HL-60 (cell line): ENCODE results near the gene MELTF.

Experiments
- DNase-seq, 2 experiments: peaks; one replicate each; pipeline ENCODE4 v3.0.0-alpha.2; 2010 to 2020; ENCODE audit warnings: low read depth in 1 of 2, low spot score in 1 of 2
- H3K27ac ChIP-seq: fragments of 250-450 bp; sonication (Bioruptor Pico); replicated peaks from 2 replicates; pipeline ENCODE4 v1.5.1; 2020; ENCODE audit warnings: mild to moderate bottlenecking, moderate library complexity
- H3K27me3 ChIP-seq: fragments of 250-450 bp; sonication (Bioruptor Pico); 2 replicates; pipeline ENCODE4 v1.5.1; 2021; ENCODE audit warnings: mild to moderate bottlenecking, moderate library complexity; ENCODE audit not compliant: insufficient read depth, poor library complexity, severe bottlenecking
- H3K4me3 ChIP-seq: replicated peaks from 2 replicates; pipeline ENCODE4 v1.5.1; 2011; ENCODE audit warnings: mild to moderate bottlenecking, control low read depth, low read length; ENCODE audit not compliant: insufficient read depth
- CTCF ChIP-seq: IDR thresholded peaks from one replicate; pipeline ENCODE4 v1.5.1; 2011; ENCODE audit warnings: low read length, control low read depth, inconsistent platforms; ENCODE audit not compliant: insufficient read depth
- GABPA ChIP-seq: IDR thresholded peaks from 2 replicates; pipeline ENCODE4 v1.6.1; 2012; ENCODE audit warnings: low read depth
- POLR2AphosphoS5 ChIP-seq: IDR thresholded peaks from 2 replicates; pipeline ENCODE4 v1.6.1; 2012; ENCODE audit warnings: low read depth
- SPI1 ChIP-seq: IDR thresholded peaks from 2 replicates; pipeline ENCODE4 v1.6.1; 2012; ENCODE audit warnings: low read depth, mild to moderate bottlenecking, borderline replicate concordance
- TF ChIP-seq, protein P1 (sequence below): IDR thresholded peaks from 2 replicates; pipeline ENCODE4 v1.6.1; 2012; ENCODE audit warnings: low read depth; ENCODE audit not compliant: insufficient replicate concordance

The MELTF gene

GRCh38 chr3:197000211-197000610, 29.4 kb downstream of the MELTF start:
- no peaks in the 10 kb centered on the region for H3K27me3 ChIP-seq
- no peak for DNase-seq
- H3K4me3 ChIP-seq = no peak overlapping the region
- no peak overlapping the region for H3K27ac ChIP-seq
- TF ChIP-seq SPI1 (no peak), POLR2AphosphoS5 (no peak), GABPA (no peak), CTCF (no peak)
- TF ChIP-seq, protein P1, sequence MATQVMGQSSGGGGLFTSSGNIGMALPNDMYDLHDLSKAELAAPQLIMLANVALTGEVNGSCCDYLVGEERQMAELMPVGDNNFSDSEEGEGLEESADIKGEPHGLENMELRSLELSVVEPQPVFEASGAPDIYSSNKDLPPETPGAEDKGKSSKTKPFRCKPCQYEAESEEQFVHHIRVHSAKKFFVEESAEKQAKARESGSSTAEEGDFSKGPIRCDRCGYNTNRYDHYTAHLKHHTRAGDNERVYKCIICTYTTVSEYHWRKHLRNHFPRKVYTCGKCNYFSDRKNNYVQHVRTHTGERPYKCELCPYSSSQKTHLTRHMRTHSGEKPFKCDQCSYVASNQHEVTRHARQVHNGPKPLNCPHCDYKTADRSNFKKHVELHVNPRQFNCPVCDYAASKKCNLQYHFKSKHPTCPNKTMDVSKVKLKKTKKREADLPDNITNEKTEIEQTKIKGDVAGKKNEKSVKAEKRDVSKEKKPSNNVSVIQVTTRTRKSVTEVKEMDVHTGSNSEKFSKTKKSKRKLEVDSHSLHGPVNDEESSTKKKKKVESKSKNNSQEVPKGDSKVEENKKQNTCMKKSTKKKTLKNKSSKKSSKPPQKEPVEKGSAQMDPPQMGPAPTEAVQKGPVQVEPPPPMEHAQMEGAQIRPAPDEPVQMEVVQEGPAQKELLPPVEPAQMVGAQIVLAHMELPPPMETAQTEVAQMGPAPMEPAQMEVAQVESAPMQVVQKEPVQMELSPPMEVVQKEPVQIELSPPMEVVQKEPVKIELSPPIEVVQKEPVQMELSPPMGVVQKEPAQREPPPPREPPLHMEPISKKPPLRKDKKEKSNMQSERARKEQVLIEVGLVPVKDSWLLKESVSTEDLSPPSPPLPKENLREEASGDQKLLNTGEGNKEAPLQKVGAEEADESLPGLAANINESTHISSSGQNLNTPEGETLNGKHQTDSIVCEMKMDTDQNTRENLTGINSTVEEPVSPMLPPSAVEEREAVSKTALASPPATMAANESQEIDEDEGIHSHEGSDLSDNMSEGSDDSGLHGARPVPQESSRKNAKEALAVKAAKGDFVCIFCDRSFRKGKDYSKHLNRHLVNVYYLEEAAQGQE = no peak

DNA sequence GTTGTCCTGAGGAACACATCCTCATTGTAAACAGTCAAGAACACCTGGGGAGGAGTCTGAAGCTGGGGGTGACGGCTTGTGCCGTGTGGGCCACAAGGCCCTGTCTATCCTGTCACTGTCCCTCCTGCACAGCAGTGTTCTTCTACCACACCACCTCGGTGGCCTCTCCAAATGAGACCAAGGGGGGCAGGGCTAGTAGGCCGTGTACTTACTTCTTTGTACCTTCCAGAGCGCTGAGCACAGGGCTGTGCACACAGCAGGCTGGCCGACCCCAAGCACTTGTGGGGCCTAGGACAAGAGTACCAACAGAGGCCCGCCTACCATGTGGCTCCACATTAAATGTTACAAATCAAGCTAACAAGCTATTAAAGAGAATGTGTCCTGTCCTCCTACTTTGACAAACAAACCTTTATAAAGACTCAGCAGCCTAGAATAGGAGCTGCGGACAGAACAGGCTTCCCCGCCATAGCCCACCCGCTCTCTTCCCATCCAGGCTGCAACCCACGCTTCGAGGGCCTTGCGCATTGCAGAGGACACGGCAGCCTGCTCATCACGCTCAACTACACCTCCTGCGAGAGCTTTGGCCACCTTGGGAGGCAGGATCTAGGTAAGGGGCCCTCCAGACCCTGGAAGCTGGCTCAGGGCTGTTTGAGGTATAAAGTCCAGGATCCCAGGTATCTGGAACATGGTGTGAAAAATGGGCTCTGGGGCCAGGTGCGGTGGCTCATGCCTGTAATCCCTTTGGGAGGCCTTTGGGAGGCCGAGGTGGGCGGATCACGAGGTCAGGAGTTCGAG, 30.5 kb downstream of the MELTF start:
- TF ChIP-seq POLR2AphosphoS5 = no peak
- TF ChIP-seq, protein P1 = no peak
- no peak for TF ChIP-seq CTCF
- TF ChIP-seq GABPA = no peak
- TF ChIP-seq SPI1 = no peak
- DNase-seq = no peak
- Histone ChIP-seq H3K4me3 (no peak overlapping the region), H3K27me3 (no peaks in the 10 kb centered on the region), H3K27ac (no peak overlapping the region)

DNA sequence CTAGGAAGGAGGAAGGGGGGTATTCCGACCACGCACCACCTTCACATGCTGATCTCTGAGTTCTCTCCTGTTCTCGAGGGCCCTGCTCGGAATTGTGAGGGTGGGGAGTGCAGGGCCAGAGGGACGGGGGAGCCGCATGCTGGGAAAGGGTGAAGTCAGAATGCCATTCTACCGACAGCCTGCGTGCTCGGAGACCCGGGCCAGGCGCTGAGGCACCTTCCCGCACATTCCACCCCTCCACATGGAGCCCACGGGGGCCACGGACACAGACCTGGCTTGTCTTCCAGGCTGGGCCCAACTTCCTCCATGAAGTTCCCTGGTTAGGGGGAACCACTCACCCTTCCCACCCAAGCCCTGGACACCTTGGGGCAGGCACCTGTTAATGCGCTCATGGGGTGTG, 32.3 kb downstream of the MELTF start:
- Histone ChIP-seq H3K4me3 (no peak overlapping the region), H3K27ac (no peak overlapping the region), H3K27me3 (no peaks in the 10 kb centered on the region)
- no peak for TF ChIP-seq CTCF
- TF ChIP-seq GABPA = no peak
- no peak for TF ChIP-seq SPI1
- TF ChIP-seq POLR2AphosphoS5 = no peak
- TF ChIP-seq, protein P1 = no peak
- DNase-seq = no peak
